ENCODE data around the gene PLCXD3. TPM values are rescaled to one million over a fixed set of nuclear protein-coding genes. Genes with fewer than 3 reads are reported as not detected.

PLCXD3 gene
- total and polyA plus RNA-seq, 2 donors, result 0.05 to 0.37 TPM

GRCh38 chr5:41410737-41411136, 99.7 kb downstream of the PLCXD3 start:
- 38% methylated on average over 4 of the region's 4 CpGs for WGBS
- Histone ChIP-seq H3K36me3 (ENCODE audit: control insufficient read depth in 2 of 2, insufficient read depth in 2 of 2, low read length in 1 of 2) (no peaks in the 10 kb centered on the region), H3K4me3 (ENCODE audit: low read length in 2 of 2) (no peak overlapping the region), H3K27ac (ENCODE audit: low read depth in 1 of 2, low read length in 1 of 2) (no peak overlapping the region), H3K4me1 (ENCODE audit: control insufficient read depth in 2 of 2, insufficient read depth in 2 of 2, low read length in 2 of 2) (no peaks in the 10 kb centered on the region), H3K9me3 (ENCODE audit: control insufficient read depth in 2 of 2, insufficient read depth in 1 of 2, low read length in 1 of 2) (no peaks in the 10 kb centered on the region), H3K27me3 (ENCODE audit: control insufficient read depth in 2 of 2, insufficient read depth in 1 of 2, low read length in 1 of 2) (no peaks in the 10 kb centered on the region)
- DNase-seq (ENCODE audit: low read depth in 6 of 9, low spot score in 9 of 9), result no peak

- Histone ChIP-seq H3K4me3 (ENCODE audit: low read length in 2 of 2) (no peak overlapping the region), H3K36me3 (ENCODE audit: control insufficient read depth in 2 of 2, insufficient read depth in 2 of 2, low read length in 1 of 2) (no peaks in the 10 kb centered on the region), H3K27me3 (ENCODE audit: control insufficient read depth in 2 of 2, insufficient read depth in 1 of 2, low read length in 1 of 2) (no peaks in the 10 kb centered on the region), H3K27ac (ENCODE audit: low read depth in 1 of 2, low read length in 1 of 2) (no peak overlapping the region), H3K4me1 (ENCODE audit: control insufficient read depth in 2 of 2, insufficient read depth in 2 of 2, low read length in 2 of 2) (no peaks in the 10 kb centered on the region), H3K9me3 (ENCODE audit: control insufficient read depth in 2 of 2, insufficient read depth in 1 of 2, low read length in 1 of 2) (no peaks in the 10 kb centered on the region)
- WGBS, result 90% methylated on average over 9 of the region's 9 CpGs
- DNase-seq (ENCODE audit: low read depth in 6 of 9, low spot score in 9 of 9), result no peak
Observed at GRCh38 chr5:41410307-41410706, 100.1 kb downstream of the PLCXD3 start.

DNA sequence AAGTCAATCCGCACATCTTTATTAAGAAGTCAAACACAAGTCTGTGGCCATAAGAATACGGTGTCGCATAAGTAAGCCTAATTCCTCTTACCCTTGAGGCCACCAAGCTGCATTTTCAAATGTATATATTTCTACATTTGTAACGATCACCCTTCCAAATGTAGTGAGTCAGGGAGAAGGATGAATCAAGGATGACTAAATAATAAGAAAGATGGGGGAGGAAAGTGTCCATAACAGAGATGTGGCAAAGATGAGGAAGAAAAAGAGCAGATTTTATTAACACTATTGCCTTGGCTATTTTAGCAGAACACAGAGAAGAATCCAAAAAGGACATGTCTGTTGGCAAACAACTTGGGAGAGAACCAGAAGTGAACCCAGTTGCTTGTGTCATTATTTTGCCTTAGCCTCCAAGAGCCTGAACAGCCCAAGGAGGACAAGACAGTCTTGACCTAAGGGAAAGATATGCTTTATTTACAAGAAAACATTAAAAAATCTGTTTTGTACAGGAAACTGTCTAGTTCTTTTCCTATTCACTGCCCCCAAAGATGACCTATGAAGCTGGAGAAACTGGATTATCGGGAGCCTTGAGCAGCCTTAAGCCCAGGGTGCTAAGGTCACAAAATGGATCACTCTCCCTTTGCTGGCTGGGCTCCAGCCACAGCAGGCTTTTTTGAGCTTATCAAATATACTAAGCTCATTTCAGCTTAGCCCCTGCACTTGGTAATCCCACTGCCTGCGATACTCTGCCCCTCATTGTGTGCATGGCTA, 101.5 kb downstream of the PLCXD3 start:
- no peak for DNase-seq (ENCODE audit: low read depth in 6 of 9, low spot score in 9 of 9)
- no peaks in the 10 kb centered on the region for H3K36me3 ChIP-seq (ENCODE audit: control insufficient read depth in 2 of 2, insufficient read depth in 2 of 2, low read length in 1 of 2)
- H3K4me3 ChIP-seq (ENCODE audit: low read length in 2 of 2), result no peak overlapping the region
- WGBS, result 96% methylated on average over 6 of the region's 6 CpGs
- H3K4me1 ChIP-seq (ENCODE audit: control insufficient read depth in 2 of 2, insufficient read depth in 2 of 2, low read length in 2 of 2), result no peaks in the 10 kb centered on the region
- H3K9me3 ChIP-seq (ENCODE audit: control insufficient read depth in 2 of 2, insufficient read depth in 1 of 2, low read length in 1 of 2), result no peaks in the 10 kb centered on the region
- H3K27ac ChIP-seq (ENCODE audit: low read depth in 1 of 2, low read length in 1 of 2), result no peak overlapping the region
- H3K27me3 ChIP-seq (ENCODE audit: control insufficient read depth in 2 of 2, insufficient read depth in 1 of 2, low read length in 1 of 2), result no peaks in the 10 kb centered on the region

GRCh38 chr5:41406936-41407335, 103.5 kb downstream of the PLCXD3 start:
- Histone ChIP-seq H3K36me3 (ENCODE audit: control insufficient read depth in 2 of 2, insufficient read depth in 2 of 2, low read length in 1 of 2) (no peaks in the 10 kb centered on the region), H3K27me3 (ENCODE audit: control insufficient read depth in 2 of 2, insufficient read depth in 1 of 2, low read length in 1 of 2) (no peaks in the 10 kb centered on the region), H3K27ac (ENCODE audit: low read depth in 1 of 2, low read length in 1 of 2) (no peak overlapping the region), H3K4me1 (ENCODE audit: control insufficient read depth in 2 of 2, insufficient read depth in 2 of 2, low read length in 2 of 2) (no peaks in the 10 kb centered on the region), H3K9me3 (ENCODE audit: control insufficient read depth in 2 of 2, insufficient read depth in 1 of 2, low read length in 1 of 2) (no peaks in the 10 kb centered on the region), H3K4me3 (ENCODE audit: low read length in 2 of 2) (no peak overlapping the region)
- no peak for DNase-seq (ENCODE audit: low read depth in 6 of 9, low spot score in 9 of 9)
- 92% methylated on average over 1 of the region's 1 CpG for WGBS

DNA sequence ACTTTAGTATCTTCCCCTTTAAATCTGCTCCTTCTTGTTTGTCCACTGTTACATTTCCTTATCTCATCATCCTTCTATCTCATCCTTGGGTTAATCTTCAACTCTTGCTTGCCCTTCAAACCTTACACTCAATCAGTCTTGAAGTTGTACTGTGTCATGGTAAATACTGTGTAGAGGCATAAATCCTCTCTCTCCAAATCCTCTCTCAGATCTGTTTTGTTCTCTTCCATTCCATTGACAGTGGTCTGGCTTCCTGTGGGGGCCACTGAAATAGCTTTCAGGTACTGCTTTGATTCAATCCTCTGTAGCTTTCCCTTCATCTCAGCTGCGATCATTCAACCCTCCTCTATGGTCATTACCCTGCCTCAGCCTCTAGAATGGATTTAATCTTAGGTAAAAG, 104.0 kb downstream of the PLCXD3 start:
- no peak for DNase-seq (ENCODE audit: low read depth in 6 of 9, low spot score in 9 of 9)
- no peak overlapping the region for H3K4me3 ChIP-seq (ENCODE audit: low read length in 2 of 2)
- no peaks in the 10 kb centered on the region for H3K36me3 ChIP-seq (ENCODE audit: control insufficient read depth in 2 of 2, insufficient read depth in 2 of 2, low read length in 1 of 2)
- H3K9me3 ChIP-seq (ENCODE audit: control insufficient read depth in 2 of 2, insufficient read depth in 1 of 2, low read length in 1 of 2), result no peaks in the 10 kb centered on the region
- H3K27me3 ChIP-seq (ENCODE audit: control insufficient read depth in 2 of 2, insufficient read depth in 1 of 2, low read length in 1 of 2), result no peaks in the 10 kb centered on the region
- H3K4me1 ChIP-seq (ENCODE audit: control insufficient read depth in 2 of 2, insufficient read depth in 2 of 2, low read length in 2 of 2), result no peaks in the 10 kb centered on the region
- no peak overlapping the region for H3K27ac ChIP-seq (ENCODE audit: low read depth in 1 of 2, low read length in 1 of 2)
- WGBS, result 85% methylated on average over 1 of the region's 1 CpG

DNA sequence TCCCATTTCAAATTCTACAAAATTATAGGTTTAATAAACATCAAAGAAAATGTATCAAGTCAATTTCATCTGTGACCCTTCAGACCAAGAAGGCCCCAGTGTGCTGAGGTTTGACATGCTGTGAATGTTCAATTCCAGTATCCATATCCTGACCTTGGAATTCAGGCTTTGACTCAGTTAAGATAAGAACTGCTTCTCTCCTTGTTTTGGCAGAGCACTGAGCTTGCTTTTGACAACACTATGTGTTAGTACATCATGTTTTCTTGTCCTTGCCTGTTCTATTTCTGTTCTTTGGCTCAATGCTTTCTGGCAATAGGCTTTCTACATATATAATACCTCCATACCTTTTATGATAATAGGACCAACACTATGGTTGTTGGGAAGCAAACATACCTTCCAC, 105.6 kb downstream of the PLCXD3 start:
- no peak for DNase-seq (ENCODE audit: low read depth in 6 of 9, low spot score in 9 of 9)
- no peaks in the 10 kb centered on the region for H3K9me3 ChIP-seq (ENCODE audit: control insufficient read depth in 2 of 2, insufficient read depth in 1 of 2, low read length in 1 of 2)
- H3K4me3 ChIP-seq (ENCODE audit: low read length in 2 of 2), result no peak overlapping the region
- H3K27ac ChIP-seq (ENCODE audit: low read depth in 1 of 2, low read length in 1 of 2), result no peak overlapping the region
- H3K4me1 ChIP-seq (ENCODE audit: control insufficient read depth in 2 of 2, insufficient read depth in 2 of 2, low read length in 2 of 2), result no peaks in the 10 kb centered on the region
- H3K36me3 ChIP-seq (ENCODE audit: control insufficient read depth in 2 of 2, insufficient read depth in 2 of 2, low read length in 1 of 2), result no peaks in the 10 kb centered on the region
- H3K27me3 ChIP-seq (ENCODE audit: control insufficient read depth in 2 of 2, insufficient read depth in 1 of 2, low read length in 1 of 2), result no peaks in the 10 kb centered on the region

- Histone ChIP-seq H3K27ac (ENCODE audit: low read depth in 1 of 2, low read length in 1 of 2) (no peak overlapping the region), H3K9me3 (ENCODE audit: control insufficient read depth in 2 of 2, insufficient read depth in 1 of 2, low read length in 1 of 2) (no peaks in the 10 kb centered on the region), H3K4me3 (ENCODE audit: low read length in 2 of 2) (no peak overlapping the region), H3K4me1 (ENCODE audit: control insufficient read depth in 2 of 2, insufficient read depth in 2 of 2, low read length in 2 of 2) (no peaks in the 10 kb centered on the region), H3K27me3 (ENCODE audit: control insufficient read depth in 2 of 2, insufficient read depth in 1 of 2, low read length in 1 of 2) (no peaks in the 10 kb centered on the region), H3K36me3 (ENCODE audit: control insufficient read depth in 2 of 2, insufficient read depth in 2 of 2, low read length in 1 of 2) (no peaks in the 10 kb centered on the region)
- no peak for DNase-seq (ENCODE audit: low read depth in 6 of 9, low spot score in 9 of 9)
- 97% methylated on average over 3 of the region's 3 CpGs for WGBS
Observed at GRCh38 chr5:41403846-41404245, 106.6 kb downstream of the PLCXD3 start.

DNA sequence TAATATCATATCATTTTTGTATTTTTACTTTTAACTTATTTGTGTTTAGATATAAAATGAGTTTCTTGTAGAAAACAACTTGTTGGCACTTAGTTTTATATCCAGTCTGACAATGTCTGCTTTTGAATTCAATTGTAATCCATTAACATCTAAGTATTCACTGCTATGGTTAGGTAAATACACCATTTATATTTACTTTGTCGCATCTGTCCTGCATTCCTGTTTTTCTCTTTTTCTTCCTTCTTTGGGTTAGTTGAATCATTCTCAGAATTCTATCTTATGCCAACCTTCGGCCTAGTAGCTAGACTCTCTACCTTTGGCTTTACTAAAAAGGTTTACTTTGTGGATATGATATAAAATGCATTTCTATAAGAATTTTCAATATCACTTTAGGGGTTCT, 107.6 kb downstream of the PLCXD3 start:
- DNase-seq (ENCODE audit: low read depth in 6 of 9, low spot score in 9 of 9), result no peak
- Histone ChIP-seq H3K4me1 (ENCODE audit: control insufficient read depth in 2 of 2, insufficient read depth in 2 of 2, low read length in 2 of 2) (no peaks in the 10 kb centered on the region), H3K9me3 (ENCODE audit: control insufficient read depth in 2 of 2, insufficient read depth in 1 of 2, low read length in 1 of 2) (no peaks in the 10 kb centered on the region), H3K36me3 (ENCODE audit: control insufficient read depth in 2 of 2, insufficient read depth in 2 of 2, low read length in 1 of 2) (no peaks in the 10 kb centered on the region), H3K27ac (ENCODE audit: low read depth in 1 of 2, low read length in 1 of 2) (no peak overlapping the region), H3K4me3 (ENCODE audit: low read length in 2 of 2) (no peak overlapping the region), H3K27me3 (ENCODE audit: control insufficient read depth in 2 of 2, insufficient read depth in 1 of 2, low read length in 1 of 2) (no peaks in the 10 kb centered on the region)
- WGBS, result 98% methylated on average over 2 of the region's 2 CpGs

DNA sequence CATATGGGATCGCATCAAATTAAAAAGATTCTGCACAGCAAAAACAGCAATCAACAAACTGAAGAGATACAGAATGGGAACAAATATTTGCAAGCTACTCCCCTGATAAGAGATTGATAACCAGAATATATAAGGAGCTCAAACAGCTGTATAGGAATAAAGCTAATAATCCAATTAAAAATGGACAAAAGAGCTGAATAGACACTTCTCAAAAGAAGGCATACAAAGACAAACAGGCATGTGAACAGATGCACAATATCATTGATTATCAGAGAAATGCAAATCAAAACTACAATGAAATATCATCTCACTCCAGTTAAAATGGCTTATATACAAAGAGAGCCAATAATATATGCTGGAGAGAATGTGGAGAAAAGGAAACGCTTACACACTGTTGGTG, 110.6 kb downstream of the PLCXD3 start:
- WGBS, result 92% methylated on average over 2 of the region's 2 CpGs
- Histone ChIP-seq H3K4me1 (ENCODE audit: control insufficient read depth in 2 of 2, insufficient read depth in 2 of 2, low read length in 2 of 2) (no peaks in the 10 kb centered on the region), H3K9me3 (ENCODE audit: control insufficient read depth in 2 of 2, insufficient read depth in 1 of 2, low read length in 1 of 2) (no peaks in the 10 kb centered on the region), H3K27me3 (ENCODE audit: control insufficient read depth in 2 of 2, insufficient read depth in 1 of 2, low read length in 1 of 2) (no peaks in the 10 kb centered on the region), H3K27ac (ENCODE audit: low read depth in 1 of 2, low read length in 1 of 2) (no peak overlapping the region), H3K36me3 (ENCODE audit: control insufficient read depth in 2 of 2, insufficient read depth in 2 of 2, low read length in 1 of 2) (no peaks in the 10 kb centered on the region), H3K4me3 (ENCODE audit: low read length in 2 of 2) (no peak overlapping the region)
- DNase-seq (ENCODE audit: low read depth in 6 of 9, low spot score in 9 of 9), result no peak

All from thymus (tissue), 11 donors.